HEK293T (cell line): ENCODE data around the gene ZNF638.

ENCODE experiments used
- CTCF ChIA-PET: fragments of 350-600 bp; formaldehyde crosslinking; extraction: SDS; loops from one replicate; lab custom pipeline; 2021; ENCODE audit warnings: antibody characterized with exemption, inconsistent platforms; lab: Yijun Ruan, JAX
- POLR2A ChIA-PET: fragments of 350-600 bp; formaldehyde crosslinking; extraction: SDS; loops from one replicate; lab custom pipeline; 2020; ENCODE audit warnings: antibody characterized with exemption, inconsistent platforms; lab: Yijun Ruan, JAX
- DNase-seq: peaks from one replicate; pipeline ENCODE4 v3.0.0; 2012; ENCODE audit warnings: mixed read lengths; ENCODE audit errors: extremely low spot score
- ARNT ChIP-seq: fragments of 450-650 bp; IDR thresholded peaks from 2 replicates; pipeline ENCODE4 v1.6.1; 2017; ENCODE audit warnings: mild to moderate bottlenecking
- BHLHE40 ChIP-seq: fragments of 450-650 bp; IDR thresholded peaks from 2 replicates; pipeline ENCODE4 v1.6.1; 2016; ENCODE audit warnings: mild to moderate bottlenecking, moderate library complexity, borderline replicate concordance
- CTBP1 ChIP-seq: fragments of 450-650 bp; IDR thresholded peaks from 2 replicates; pipeline ENCODE4 v1.6.1; 2016; ENCODE audit warnings: borderline replicate concordance
- ELF4 ChIP-seq: fragments of 450-650 bp; IDR thresholded peaks from 2 replicates; pipeline ENCODE4 v1.6.1; 2017; ENCODE audit warnings: antibody characterized with exemption
- FOXA1 ChIP-seq: fragments of 450-650 bp; IDR thresholded peaks from 2 replicates; pipeline ENCODE4 v1.6.1; 2016; ENCODE audit warnings: mild to moderate bottlenecking
- FOXK2 ChIP-seq: fragments of 450-650 bp; IDR thresholded peaks from 2 replicates; pipeline ENCODE4 v1.6.1; 2016; ENCODE audit warnings: mild to moderate bottlenecking
- FOXM1 ChIP-seq: fragments of 450-650 bp; IDR thresholded peaks from 2 replicates; pipeline ENCODE4 v1.6.1; 2017; ENCODE audit warnings: mild to moderate bottlenecking, borderline replicate concordance
- HDGF ChIP-seq: fragments of 450-650 bp; IDR thresholded peaks from 2 replicates; pipeline ENCODE4 v1.6.1; 2017; ENCODE audit warnings: antibody characterized with exemption, borderline replicate concordance
- L3MBTL2 ChIP-seq: fragments of 450-650 bp; conservative IDR thresholded peaks from 2 replicates; pipeline ENCODE4 v1.6.1; 2016; ENCODE audit warnings: mild to moderate bottlenecking
- LEF1 ChIP-seq: fragments of 450-650 bp; IDR thresholded peaks from 2 replicates; pipeline ENCODE4 v1.6.1; 2017; ENCODE audit warnings: mild to moderate bottlenecking, borderline replicate concordance
- NFRKB ChIP-seq: fragments of 450-650 bp; IDR thresholded peaks from 2 replicates; pipeline ENCODE4 v1.6.1; 2016; ENCODE audit warnings: mild to moderate bottlenecking, moderate library complexity
- SP1 ChIP-seq: fragments of 450-650 bp; IDR thresholded peaks from 2 replicates; pipeline ENCODE4 v1.6.1; 2017
- SUZ12 ChIP-seq: fragments of 450-650 bp; IDR thresholded peaks from 2 replicates; pipeline ENCODE4 v1.6.1; 2016; ENCODE audit warnings: mild to moderate bottlenecking
- TARDBP ChIP-seq: fragments of 450-650 bp; IDR thresholded peaks from 2 replicates; pipeline ENCODE4 v1.6.1; 2016
- ZNF384 ChIP-seq: fragments of 450-650 bp; IDR thresholded peaks from 2 replicates; pipeline ENCODE4 v1.6.1; 2016
- TF ChIP-seq, protein P1 (sequence below): fragments of 450-650 bp; IDR thresholded peaks from 2 replicates; pipeline ENCODE4 v1.6.1; 2016

ZNF638 gene

DNA sequence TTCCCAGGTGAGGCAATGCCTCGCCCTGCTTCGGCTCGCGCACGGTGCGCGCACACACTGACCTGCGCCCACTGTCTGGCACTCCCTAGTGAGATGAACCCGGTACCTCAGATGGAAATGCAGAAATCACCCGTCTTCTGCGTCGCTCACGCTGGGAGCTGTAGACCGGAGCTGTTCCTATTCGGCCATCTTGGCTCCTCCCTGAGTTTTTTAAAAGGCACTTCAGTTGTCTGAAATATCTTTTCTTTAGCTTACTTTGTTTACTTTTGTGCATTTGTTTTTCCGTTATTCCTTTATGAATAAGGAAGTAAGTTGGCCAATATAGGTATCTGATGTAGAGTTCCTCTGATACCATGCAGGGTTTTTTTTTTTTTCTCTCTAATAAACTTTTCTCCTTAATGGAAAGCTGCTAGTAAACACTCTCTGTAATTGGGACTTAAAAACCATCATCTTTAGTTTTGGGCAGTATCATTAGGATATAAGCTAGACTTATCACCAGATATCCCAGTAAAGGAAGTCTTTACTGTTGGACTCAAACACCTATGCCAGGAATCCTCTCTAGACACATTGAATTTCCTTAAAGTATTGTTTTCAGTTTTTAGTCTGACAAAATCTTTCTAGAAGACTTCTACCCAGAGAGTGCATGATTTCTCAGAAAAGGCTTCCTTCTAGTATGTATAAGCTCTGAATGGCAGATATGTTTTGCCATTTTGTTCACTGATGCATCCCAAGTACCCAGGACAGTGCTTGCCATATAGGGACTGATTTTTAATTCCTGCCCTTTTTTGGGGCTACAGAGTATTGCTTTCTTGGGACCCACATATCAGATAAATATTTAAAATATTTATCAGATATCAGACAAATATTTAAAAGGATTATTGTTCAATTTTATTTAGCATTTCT, 86.0 kb downstream of the ZNF638 start:
- no peak for DNase-seq
- CTCF ChIA-PET: interaction anchor here (0.5 kb wide), 1 partner anchor 12 kb away, joined by 3 read pairs; no protein-coding TSS in a partner anchor
- POLR2A ChIA-PET: interaction anchor here (1.0 kb wide), 1 partner anchor 140 kb away, joined by 3 read pairs; no protein-coding TSS in a partner anchor
- TF ChIP-seq FOXK2: no peak
- TF ChIP-seq TARDBP: no peak
- TF ChIP-seq ZNF384: peak; percentile 44; the same call in 1 of the 2 replicates
- no peak for TF ChIP-seq FOXM1

DNA sequence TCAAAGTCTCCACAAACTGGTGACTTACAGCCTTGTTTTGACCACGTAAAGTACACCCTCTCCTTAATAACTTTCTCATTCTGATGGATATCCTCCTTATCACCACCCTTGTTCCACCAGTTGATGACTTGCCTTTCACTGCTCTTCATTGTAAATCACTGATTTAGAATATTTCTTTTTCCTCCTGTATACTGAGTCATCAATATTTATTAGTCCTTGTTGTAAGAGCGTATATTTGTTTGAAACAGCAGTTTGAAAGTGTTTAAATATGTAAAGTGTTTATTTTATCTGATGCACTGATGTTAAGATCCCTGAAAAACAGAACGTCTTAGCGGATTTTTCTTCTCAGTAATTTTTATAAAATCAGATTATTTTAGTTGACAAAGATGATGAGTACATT, 87.6 kb downstream of the ZNF638 start:
- ChIA-PET POLR2A (no interaction called here), CTCF (interaction anchor here (1.1 kb wide), 1 partner anchor 41 kb away, joined by 3 read pairs; no protein-coding TSS in a partner anchor)
- DNase-seq: no peak
- no peak for TF ChIP-seq ELF4
- no peak for TF ChIP-seq SUZ12
- TF ChIP-seq LEF1: no peak
- TF ChIP-seq L3MBTL2: no peak
- no peak for TF ChIP-seq ARNT
- TF ChIP-seq HDGF: no peak
- TF ChIP-seq ZNF384: no peak
- no peak for TF ChIP-seq FOXA1
- no peak for TF ChIP-seq SP1
- no peak for TF ChIP-seq BHLHE40
- no peak for TF ChIP-seq FOXK2
- TF ChIP-seq, protein P1, sequence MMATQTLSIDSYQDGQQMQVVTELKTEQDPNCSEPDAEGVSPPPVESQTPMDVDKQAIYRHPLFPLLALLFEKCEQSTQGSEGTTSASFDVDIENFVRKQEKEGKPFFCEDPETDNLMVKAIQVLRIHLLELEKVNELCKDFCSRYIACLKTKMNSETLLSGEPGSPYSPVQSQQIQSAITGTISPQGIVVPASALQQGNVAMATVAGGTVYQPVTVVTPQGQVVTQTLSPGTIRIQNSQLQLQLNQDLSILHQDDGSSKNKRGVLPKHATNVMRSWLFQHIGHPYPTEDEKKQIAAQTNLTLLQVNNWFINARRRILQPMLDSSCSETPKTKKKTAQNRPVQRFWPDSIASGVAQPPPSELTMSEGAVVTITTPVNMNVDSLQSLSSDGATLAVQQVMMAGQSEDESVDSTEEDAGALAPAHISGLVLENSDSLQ: no peak
- no peak for TF ChIP-seq TARDBP

DNA sequence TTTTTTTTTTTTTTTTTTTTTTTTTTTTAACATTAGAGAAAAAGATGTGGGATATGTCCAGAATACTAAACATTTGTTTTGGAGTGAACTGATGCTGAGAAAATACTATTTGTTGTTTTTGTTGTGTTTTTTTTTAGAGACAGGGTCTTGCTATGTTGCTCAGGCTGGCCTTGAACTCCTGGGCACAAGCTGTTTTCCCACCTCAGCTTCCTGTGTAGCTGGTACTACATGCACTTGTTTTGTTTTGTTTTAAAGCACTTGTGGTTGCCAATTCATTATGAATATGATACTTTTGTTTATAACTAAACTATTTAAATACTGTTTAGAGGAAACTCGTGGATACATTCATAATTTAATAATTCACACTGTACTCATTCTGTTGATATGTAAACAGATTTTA, 88.4 kb downstream of the ZNF638 start:
- TF ChIP-seq SP1: no peak
- TF ChIP-seq FOXM1: no peak
- TF ChIP-seq NFRKB: no peak
- TF ChIP-seq ZNF384: no peak
- no peak for TF ChIP-seq FOXK2
- TF ChIP-seq LEF1: no peak
- TF ChIP-seq SUZ12: no peak
- no peak for TF ChIP-seq FOXA1
- no peak for TF ChIP-seq CTBP1
- no peak for TF ChIP-seq L3MBTL2
- ChIA-PET CTCF (interaction anchor here (1.1 kb wide), 1 partner anchor 41 kb away, joined by 3 read pairs; no protein-coding TSS in a partner anchor), POLR2A (no interaction called here)
- no peak for DNase-seq

DNA sequence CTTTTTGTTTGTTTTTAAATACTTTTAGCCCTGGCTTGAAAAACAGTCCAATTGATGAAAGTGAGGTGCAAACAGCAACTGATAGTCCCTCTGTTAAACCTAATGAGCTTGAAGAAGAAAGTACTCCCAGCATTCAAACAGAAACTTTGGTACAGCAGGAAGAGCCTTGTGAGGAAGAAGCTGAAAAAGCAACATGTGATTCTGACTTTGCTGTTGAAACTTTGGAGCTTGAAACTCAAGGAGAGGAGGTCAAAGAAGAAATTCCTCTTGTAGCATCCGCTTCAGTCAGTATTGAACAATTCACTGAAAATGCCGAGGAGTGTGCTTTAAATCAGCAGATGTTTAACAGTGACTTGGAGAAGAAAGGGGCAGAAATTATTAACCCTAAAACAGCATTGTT, 91.2 kb downstream of the ZNF638 start:
- POLR2A ChIA-PET: no interaction called here
- TF ChIP-seq, protein P1: no peak
- TF ChIP-seq ARNT (no peak), ZNF384 (no peak), FOXM1 (no peak), LEF1 (no peak), SUZ12 (no peak)
- CTCF ChIA-PET: no interaction called here
- DNase-seq: no peak

DNA sequence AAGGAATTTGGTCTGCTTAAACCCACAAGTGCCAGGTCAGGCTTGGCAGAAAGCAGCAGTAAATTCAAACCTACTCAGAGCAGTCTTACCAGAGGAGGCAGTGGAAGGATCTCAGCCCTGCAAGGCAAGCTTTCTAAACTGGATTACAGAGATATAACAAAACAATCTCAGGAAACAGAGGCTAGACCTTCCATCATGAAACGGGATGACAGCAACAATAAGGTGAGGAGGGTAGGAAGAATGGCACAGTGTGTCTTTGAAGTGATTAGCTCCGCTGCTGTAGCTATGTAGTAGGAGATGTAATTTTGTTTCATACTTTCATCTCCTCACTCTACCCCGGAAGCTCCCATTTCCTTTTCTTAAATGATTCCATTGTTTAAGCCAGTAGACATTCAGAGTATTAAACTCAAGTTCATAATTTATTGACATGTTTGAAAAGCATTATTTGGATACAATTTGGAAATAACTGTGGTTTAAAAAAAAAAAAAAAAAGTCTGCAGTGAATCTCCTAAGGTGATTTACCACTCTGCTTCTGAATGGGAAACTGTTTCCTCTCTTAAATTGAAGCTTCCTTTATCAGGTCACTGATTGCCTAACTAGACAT, 92.3 kb downstream of the ZNF638 start:
- CTCF ChIA-PET: no interaction called here
- DNase-seq: no peak
- POLR2A ChIA-PET: no interaction called here
- TF ChIP-seq FOXA1 (no peak), FOXM1 (no peak)

DNA sequence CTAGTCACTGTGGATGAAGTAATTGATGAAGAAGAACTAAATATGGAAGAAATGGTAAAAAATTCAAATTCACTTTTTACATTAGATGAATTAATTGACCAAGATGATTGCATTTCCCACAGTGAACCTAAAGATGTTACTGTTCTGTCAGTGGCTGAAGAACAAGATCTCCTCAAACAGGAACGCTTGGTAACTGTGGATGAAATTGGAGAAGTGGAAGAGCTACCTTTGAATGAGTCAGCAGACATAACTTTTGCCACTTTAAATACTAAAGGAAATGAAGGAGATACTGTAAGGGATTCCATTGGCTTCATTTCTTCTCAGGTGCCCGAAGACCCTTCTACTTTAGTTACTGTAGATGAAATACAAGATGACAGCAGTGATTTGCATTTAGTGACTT, 95.1 kb downstream of the ZNF638 start:
- CTCF ChIA-PET: interaction anchor here (0.6 kb wide), 1 partner anchor 87 kb away, joined by 7 read pairs; no protein-coding TSS in a partner anchor
- POLR2A ChIA-PET: no interaction called here
- TF ChIP-seq L3MBTL2 (no peak), FOXA1 (no peak), SUZ12 (no peak), TARDBP (no peak), FOXK2 (no peak), ELF4 (no peak), ARNT (no peak), BHLHE40 (no peak), HDGF (no peak), LEF1 (no peak), ZNF384 (no peak), NFRKB (no peak), FOXM1 (no peak), CTBP1 (no peak), SP1 (no peak)
- TF ChIP-seq, protein P1: no peak
- no peak for DNase-seq
